NT2/D1 (cell line): Measurements from ENCODE around the gene OAS3.
"Not testable (repeated sequence)": the region's sequence is repeated elsewhere in the genome, so short reads cannot be mapped to it uniquely, and the experiment has no call there.

Experiments
- DNase-seq: peaks from one replicate; pipeline ENCODE4 v3.0.0-alpha.2; 2011; ENCODE audit warnings: low read depth, low spot score
- H3K27me3 ChIP-seq: 2 replicates; pipeline ENCODE4 v1.6.0; 2011; ENCODE audit warnings: mild to moderate bottlenecking; ENCODE audit not compliant: insufficient read length, insufficient read depth
- H3K36me3 ChIP-seq: 2 replicates; pipeline ENCODE4 v1.6.1; 2011; ENCODE audit warnings: mild to moderate bottlenecking, low read length, mixed read lengths; ENCODE audit not compliant: insufficient read depth, insufficient read length
- H3K4me1 ChIP-seq: 2 replicates; pipeline ENCODE4 v1.5.1; 2011; ENCODE audit not compliant: insufficient read depth, insufficient read length
- H3K4me3 ChIP-seq: 2 replicates; pipeline ENCODE4 v1.5.1; 2011; ENCODE audit warnings: low read depth; ENCODE audit not compliant: insufficient read length
- H3K9ac ChIP-seq: 2 replicates; pipeline ENCODE4 v1.6.0; 2011; ENCODE audit warnings: low read depth; ENCODE audit not compliant: insufficient read length
- H3K9me3 ChIP-seq: 2 replicates; pipeline ENCODE4 v1.5.1; 2011; ENCODE audit warnings: mild to moderate bottlenecking, low read length; ENCODE audit not compliant: insufficient read depth
- SUZ12 ChIP-seq: IDR thresholded peaks from 2 replicates; pipeline ENCODE4 v1.6.1; 2011; ENCODE audit not compliant: insufficient read length, insufficient read depth; ENCODE audit errors: extremely low read depth
- YY1 ChIP-seq: IDR thresholded peaks from 2 replicates; pipeline ENCODE4 v1.6.1; 2011; ENCODE audit not compliant: insufficient read length, insufficient read depth
- ZNF274 ChIP-seq: IDR thresholded peaks from 2 replicates; pipeline ENCODE4 v1.6.1; 2011; ENCODE audit warnings: mild to moderate bottlenecking, low read depth, low read length

The OAS3 gene

DNA sequence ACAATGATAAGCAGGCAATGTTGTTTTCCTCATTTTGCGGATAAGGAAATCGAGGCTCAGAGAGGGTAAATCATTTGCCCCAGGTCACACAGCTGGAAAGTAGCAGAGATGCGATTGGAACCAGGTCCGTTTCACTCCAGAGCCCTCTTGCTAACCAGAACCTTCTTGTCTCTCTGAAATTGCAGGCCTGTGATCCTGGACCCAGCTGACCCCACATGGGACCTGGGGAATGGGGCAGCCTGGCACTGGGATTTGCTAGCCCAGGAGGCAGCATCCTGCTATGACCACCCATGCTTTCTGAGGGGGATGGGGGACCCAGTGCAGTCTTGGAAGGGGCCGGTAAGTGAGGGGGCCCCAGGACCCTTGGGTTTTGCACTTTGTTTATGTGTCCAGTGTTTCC is 9.5 kb downstream of the OAS3 start:
- Histone ChIP-seq H3K4me3 (no peak overlapping the region), H3K36me3 (peaks cover 4% of the 10 kb centered on the region), H3K4me1 (peaks cover 3% of the 10 kb centered on the region), H3K9ac (no peak overlapping the region), H3K9me3 (no peaks in the 10 kb centered on the region), H3K27me3 (no peaks in the 10 kb centered on the region)
- DNase-seq: no peak
- TF ChIP-seq SUZ12: no peak
- no peak for TF ChIP-seq ZNF274
- no peak for TF ChIP-seq YY1

DNA sequence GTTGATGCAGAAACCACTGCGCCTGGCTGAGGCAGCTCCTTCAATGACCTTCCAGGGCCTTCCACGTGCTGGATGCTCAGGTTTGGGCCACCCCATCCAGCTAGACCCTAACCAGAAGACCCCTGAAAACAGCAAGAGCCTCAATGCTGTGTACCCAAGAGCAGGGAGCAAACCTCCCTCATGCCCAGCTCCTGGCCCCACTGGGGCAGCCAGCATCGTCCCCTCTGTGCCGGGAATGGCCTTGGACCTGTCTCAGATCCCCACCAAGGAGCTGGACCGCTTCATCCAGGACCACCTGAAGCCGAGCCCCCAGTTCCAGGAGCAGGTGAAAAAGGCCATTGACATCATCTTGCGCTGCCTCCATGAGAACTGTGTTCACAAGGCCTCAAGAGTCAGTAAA is 10.5 kb downstream of the OAS3 start:
- no peak overlapping the region for H3K4me3 ChIP-seq
- no peaks in the 10 kb centered on the region for H3K9me3 ChIP-seq
- no peak for DNase-seq
- H3K4me1 ChIP-seq: peaks cover 3% of the 10 kb centered on the region
- no peak overlapping the region for H3K9ac ChIP-seq
- peaks cover 4% of the 10 kb centered on the region for H3K36me3 ChIP-seq
- TF ChIP-seq YY1 (no peak), SUZ12 (no peak), ZNF274 (no peak)
- no peaks in the 10 kb centered on the region for H3K27me3 ChIP-seq

DNA sequence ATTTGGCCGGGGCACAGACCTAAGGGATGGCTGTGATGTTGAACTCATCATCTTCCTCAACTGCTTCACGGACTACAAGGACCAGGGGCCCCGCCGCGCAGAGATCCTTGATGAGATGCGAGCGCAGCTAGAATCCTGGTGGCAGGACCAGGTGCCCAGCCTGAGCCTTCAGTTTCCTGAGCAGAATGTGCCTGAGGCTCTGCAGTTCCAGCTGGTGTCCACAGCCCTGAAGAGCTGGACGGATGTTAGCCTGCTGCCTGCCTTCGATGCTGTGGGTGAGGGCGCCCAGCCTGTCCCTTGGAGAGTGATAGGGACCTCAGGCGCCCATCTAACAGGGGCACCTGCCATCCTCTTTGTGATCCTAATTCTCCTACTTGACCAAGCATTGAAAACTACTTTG is 12.4 kb downstream of the OAS3 start:
- Histone ChIP-seq H3K27me3 (no peaks in the 10 kb centered on the region), H3K4me3 (no peak overlapping the region), H3K36me3 (peaks cover 4% of the 10 kb centered on the region), H3K9ac (no peak overlapping the region), H3K9me3 (no peaks in the 10 kb centered on the region), H3K4me1 (no peaks in the 10 kb centered on the region)
- TF ChIP-seq ZNF274: no peak
- no peak for DNase-seq

DNA sequence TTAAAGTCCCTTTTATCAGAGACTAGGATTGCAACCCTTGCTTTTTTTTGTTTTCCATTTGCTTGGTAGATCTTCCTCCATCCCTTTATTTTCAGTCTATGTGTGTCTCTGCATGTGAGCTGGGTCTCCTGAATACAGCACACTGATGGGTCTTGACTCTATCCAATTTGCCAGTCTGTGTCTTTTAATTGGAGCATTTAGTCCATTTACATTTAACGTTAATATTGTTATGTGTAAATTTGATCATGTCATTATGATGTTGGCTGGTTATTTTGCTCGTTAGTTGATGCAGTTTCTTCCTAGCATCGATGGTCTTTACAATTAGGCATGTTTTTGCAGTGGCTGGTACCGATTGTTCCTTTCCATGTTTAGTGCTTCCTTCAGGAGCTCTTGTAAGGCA is 18.9 kb downstream of the OAS3 start:
- H3K9ac ChIP-seq, H3K4me1 ChIP-seq, H3K27me3 ChIP-seq, H3K4me3 ChIP-seq, DNase-seq, H3K36me3 ChIP-seq: not testable (repeated sequence)
- H3K9me3 ChIP-seq: peaks cover 20% of the 10 kb centered on the region

DNA sequence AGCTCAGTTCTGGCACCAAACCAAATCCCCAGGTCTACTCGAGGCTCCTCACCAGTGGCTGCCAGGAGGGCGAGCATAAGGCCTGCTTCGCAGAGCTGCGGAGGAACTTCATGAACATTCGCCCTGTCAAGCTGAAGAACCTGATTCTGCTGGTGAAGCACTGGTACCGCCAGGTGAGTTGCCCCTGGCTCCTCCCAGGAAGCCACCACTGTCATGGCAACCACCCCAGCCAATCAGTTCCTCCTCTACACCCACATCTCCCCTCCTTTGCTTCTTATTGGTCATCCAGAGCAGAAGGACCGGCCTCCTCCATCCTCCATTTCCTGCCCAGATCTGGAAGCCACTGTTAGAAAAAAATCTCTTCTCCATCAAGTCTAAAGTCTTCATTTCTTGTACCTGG is 22.8 kb downstream of the OAS3 start:
- peaks cover 3% of the 10 kb centered on the region for H3K36me3 ChIP-seq
- no peak for TF ChIP-seq ZNF274
- H3K9ac ChIP-seq: no peak overlapping the region
- peaks cover 20% of the 10 kb centered on the region for H3K9me3 ChIP-seq
- no peaks in the 10 kb centered on the region for H3K4me1 ChIP-seq
- DNase-seq: no peak
- no peak overlapping the region for H3K4me3 ChIP-seq
- H3K27me3 ChIP-seq: no peaks in the 10 kb centered on the region

DNA sequence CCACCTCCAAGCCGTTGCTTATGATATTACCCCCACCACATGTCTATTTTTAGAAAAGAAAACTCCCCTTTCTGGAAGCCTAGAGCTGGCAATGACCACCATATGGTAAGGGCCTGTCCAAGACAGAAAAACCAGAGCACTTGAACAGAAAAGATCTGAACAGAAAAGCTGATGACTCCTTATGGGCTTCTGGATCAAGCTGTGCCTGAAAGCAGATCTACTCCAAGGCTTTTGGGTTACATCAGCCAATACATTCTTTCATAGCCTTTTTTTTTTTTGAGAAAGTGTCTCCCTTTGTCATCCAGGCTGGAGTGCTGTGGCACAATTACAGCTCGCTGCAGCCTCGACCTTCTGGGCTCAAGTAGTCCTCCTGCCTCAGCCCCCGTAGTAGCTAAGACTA is 23.3 kb downstream of the OAS3 start:
- Histone ChIP-seq H3K9ac (no peak overlapping the region), H3K4me1 (no peaks in the 10 kb centered on the region), H3K9me3 (peaks cover 20% of the 10 kb centered on the region), H3K36me3 (peaks cover 3% of the 10 kb centered on the region), H3K27me3 (no peaks in the 10 kb centered on the region), H3K4me3 (no peak overlapping the region)
- DNase-seq: no peak
- TF ChIP-seq YY1: no peak
- no peak for TF ChIP-seq ZNF274
- no peak for TF ChIP-seq SUZ12

DNA sequence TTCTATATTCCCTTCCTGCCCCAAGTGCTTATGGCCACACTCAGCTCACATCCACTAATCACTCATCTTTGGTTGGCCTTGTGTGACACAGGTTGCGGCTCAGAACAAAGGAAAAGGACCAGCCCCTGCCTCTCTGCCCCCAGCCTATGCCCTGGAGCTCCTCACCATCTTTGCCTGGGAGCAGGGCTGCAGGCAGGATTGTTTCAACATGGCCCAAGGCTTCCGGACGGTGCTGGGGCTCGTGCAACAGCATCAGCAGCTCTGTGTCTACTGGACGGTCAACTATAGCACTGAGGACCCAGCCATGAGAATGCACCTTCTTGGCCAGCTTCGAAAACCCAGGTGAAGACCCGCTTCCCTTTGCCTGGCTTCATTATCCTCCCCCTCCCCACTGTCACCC is 24.3 kb downstream of the OAS3 start:
- no peak overlapping the region for H3K4me3 ChIP-seq
- TF ChIP-seq SUZ12: no peak
- TF ChIP-seq YY1: no peak
- no peak for TF ChIP-seq ZNF274
- H3K27me3 ChIP-seq: no peaks in the 10 kb centered on the region
- no peak for DNase-seq
- H3K9ac ChIP-seq: no peak overlapping the region
- H3K9me3 ChIP-seq: peaks cover 20% of the 10 kb centered on the region
- H3K36me3 ChIP-seq: peaks cover 6% of the 10 kb centered on the region
- H3K4me1 ChIP-seq: no peaks in the 10 kb centered on the region

DNA sequence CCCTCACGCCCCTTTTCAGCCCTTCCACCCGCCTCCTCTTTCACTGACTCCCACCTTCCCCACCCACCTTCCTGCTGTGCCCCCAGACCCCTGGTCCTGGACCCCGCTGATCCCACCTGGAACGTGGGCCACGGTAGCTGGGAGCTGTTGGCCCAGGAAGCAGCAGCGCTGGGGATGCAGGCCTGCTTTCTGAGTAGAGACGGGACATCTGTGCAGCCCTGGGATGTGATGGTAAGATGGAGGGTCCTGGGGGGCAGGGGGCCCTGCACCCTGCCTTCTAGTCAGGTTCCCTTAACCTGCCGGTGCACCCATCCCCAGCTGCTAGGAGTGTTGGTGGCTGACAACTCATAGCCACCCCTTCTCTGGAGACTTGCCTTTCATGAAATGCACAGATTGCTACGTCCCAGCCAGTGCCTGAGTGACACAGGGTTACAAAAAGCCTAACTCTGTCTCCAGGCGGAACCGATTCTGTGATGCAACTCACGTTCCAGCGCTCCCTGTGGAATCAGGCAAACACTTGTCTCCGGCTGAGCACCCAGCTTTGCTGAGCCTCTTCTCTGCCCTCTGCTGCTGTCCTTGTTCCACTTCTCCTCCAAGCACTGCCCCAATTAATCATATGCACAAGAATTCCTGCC is 25.1 kb downstream of the OAS3 start:
- Histone ChIP-seq H3K27me3 (no peaks in the 10 kb centered on the region), H3K36me3 (peaks cover 6% of the 10 kb centered on the region), H3K4me1 (no peaks in the 10 kb centered on the region), H3K9me3 (peaks cover 20% of the 10 kb centered on the region), H3K4me3 (no peak overlapping the region), H3K9ac (no peak overlapping the region)
- DNase-seq: no peak
- TF ChIP-seq SUZ12 (no peak), YY1 (no peak), ZNF274 (no peak)
